ENCODE data around the gene ALDH3B2. TPM values are rescaled to one million over a fixed set of nuclear protein-coding genes. Genes with fewer than 3 reads are reported as not detected.

ALDH3B2 gene
- total and polyA plus RNA-seq, 2 donors (not counting 1 experiment from before 2014, with no cell fraction given), result 0.09 TPM; not detected in 1

Small RNA genes lying within 50 kb of the gene (small RNA-seq; reads per million reads assigned to genes)
- gene RPL37P2 (ENCODE audit: insufficient read length, low read depth, low replicate concordance), result not detected

Other genes with a start within 250 kb of the ALDH3B2 start
- gene RPS6KB2, start 246.1 kb downstream of the ALDH3B2 start, total RNA-seq, result 81.8 and 82.0 TPM in 2 replicates
- 115 and 131 TPM in 2 replicates for gene RPS6KB2, start 246.1 kb downstream of the ALDH3B2 start, polyA plus RNA-seq
- gene PTPRCAP, start 236.9 kb downstream of the ALDH3B2 start, total RNA-seq, result 262 and 266 TPM in 2 replicates
- gene PTPRCAP, start 236.9 kb downstream of the ALDH3B2 start, polyA plus RNA-seq, result 353 and 565 TPM in 2 replicates
- 43.5 and 46.0 TPM in 2 replicates for gene CORO1B, start 231.1 kb downstream of the ALDH3B2 start, total RNA-seq
- 12.3 and 24.6 TPM in 2 replicates for gene CORO1B, start 231.1 kb downstream of the ALDH3B2 start, polyA plus RNA-seq
- not detected in 2 replicates for gene GPR152, start 221.9 kb downstream of the ALDH3B2 start, total RNA-seq
- gene GPR152, start 221.9 kb downstream of the ALDH3B2 start, polyA plus RNA-seq, result 0.24 TPM in 1 of 2 replicates, not detected in the other
- 5.2 and 7.5 TPM in 2 replicates for gene CABP4, start 219.3 kb downstream of the ALDH3B2 start, total RNA-seq
- gene CABP4, start 219.3 kb downstream of the ALDH3B2 start, polyA plus RNA-seq, result 3.2 and 6.0 TPM in 2 replicates
- 154 and 167 TPM in 2 replicates for gene TMEM134, start 205.4 kb downstream of the ALDH3B2 start, total RNA-seq
- 197 and 261 TPM in 2 replicates for gene TMEM134, start 205.4 kb downstream of the ALDH3B2 start, polyA plus RNA-seq
- gene AIP, start 191.6 kb downstream of the ALDH3B2 start, total RNA-seq, result 120 and 127 TPM in 2 replicates
- gene AIP, start 191.6 kb downstream of the ALDH3B2 start, polyA plus RNA-seq, result 176 and 205 TPM in 2 replicates
- 152 and 155 TPM in 2 replicates for gene PITPNM1, start 169.3 kb downstream of the ALDH3B2 start, total RNA-seq
- gene PITPNM1, start 169.3 kb downstream of the ALDH3B2 start, polyA plus RNA-seq, result 136 and 166 TPM in 2 replicates
- 50.3 and 62.7 TPM in 2 replicates for gene CDK2AP2, start 166.5 kb downstream of the ALDH3B2 start, total RNA-seq
- 109 and 112 TPM in 2 replicates for gene CDK2AP2, start 166.5 kb downstream of the ALDH3B2 start, polyA plus RNA-seq
- gene CABP2, start 151.2 kb downstream of the ALDH3B2 start, total RNA-seq, result not detected in 2 replicates
- gene CABP2, start 151.2 kb downstream of the ALDH3B2 start, polyA plus RNA-seq, result not detected in 2 replicates
- 296 and 313 TPM in 2 replicates for gene GSTP1, start 90.8 kb downstream of the ALDH3B2 start, total RNA-seq
- gene GSTP1, start 90.8 kb downstream of the ALDH3B2 start, polyA plus RNA-seq, result 178 and 200 TPM in 2 replicates
- gene NDUFV1, start 67.7 kb downstream of the ALDH3B2 start, total RNA-seq, result 232 and 238 TPM in 2 replicates
- gene NDUFV1, start 67.7 kb downstream of the ALDH3B2 start, polyA plus RNA-seq, result 315 and 428 TPM in 2 replicates
- 6.3 and 6.9 TPM in 2 replicates for gene NUDT8, start 44.7 kb downstream of the ALDH3B2 start, total RNA-seq
- gene NUDT8, start 44.7 kb downstream of the ALDH3B2 start, polyA plus RNA-seq, result 7.1 and 8.4 TPM in 2 replicates
- not detected in 2 replicates for gene TBX10, start 34.9 kb downstream of the ALDH3B2 start, total RNA-seq
- gene TBX10, start 34.9 kb downstream of the ALDH3B2 start, polyA plus RNA-seq, result not detected in 2 replicates
- gene ACY3, start 23.9 kb downstream of the ALDH3B2 start, total RNA-seq, result 0.24 TPM in 1 of 2 replicates, not detected in the other
- 1.3 and 2.7 TPM in 2 replicates for gene ACY3, start 23.9 kb downstream of the ALDH3B2 start, polyA plus RNA-seq